Measurements from ENCODE around the gene C19orf25.

Gene C19orf25

DNA sequence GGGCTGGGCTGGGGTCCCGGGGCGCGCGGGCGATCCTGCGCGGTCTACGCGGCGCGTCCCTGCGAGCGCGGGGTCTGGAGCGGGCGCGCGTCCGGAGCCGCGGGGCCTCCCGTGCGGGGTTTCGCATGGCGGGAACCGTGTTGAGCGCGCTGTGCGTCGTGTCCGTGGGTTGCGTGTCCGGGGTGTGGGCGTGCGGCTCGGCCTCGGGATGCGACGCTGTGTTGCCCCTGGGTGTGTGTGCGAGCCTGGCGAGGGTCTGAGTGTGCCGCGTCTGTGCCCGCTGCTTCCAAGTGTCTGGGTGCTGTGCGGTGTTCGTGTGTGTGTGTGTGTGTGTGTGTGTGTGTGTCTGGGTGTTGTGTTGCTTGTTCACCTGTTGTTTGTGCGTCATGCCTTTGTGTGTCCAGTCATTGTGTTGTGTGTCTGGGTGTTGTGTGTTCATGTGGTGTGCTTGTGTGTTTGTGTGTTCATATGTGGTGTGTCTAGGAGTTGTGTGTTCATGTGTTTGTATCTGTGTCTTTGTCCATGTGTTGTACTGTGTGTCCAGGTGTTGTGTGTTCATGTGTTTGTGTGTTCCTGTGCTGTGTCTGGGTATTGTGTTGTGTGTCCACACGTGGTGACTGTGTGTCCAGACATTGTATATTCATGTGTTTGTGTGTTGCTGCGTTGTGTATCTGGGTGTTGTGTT is 45.4 kb upstream of the C19orf25 start:
- no peak for TF ChIP-seq SPI1 (IDR thresholded peaks at IDR 0.05; ENCODE audit: borderline replicate concordance, low read depth)
- TF ChIP-seq POLR2AphosphoS5 (IDR thresholded peaks at IDR 0.05; ENCODE audit: low read depth), result no peak
- TF ChIP-seq, protein P1, sequence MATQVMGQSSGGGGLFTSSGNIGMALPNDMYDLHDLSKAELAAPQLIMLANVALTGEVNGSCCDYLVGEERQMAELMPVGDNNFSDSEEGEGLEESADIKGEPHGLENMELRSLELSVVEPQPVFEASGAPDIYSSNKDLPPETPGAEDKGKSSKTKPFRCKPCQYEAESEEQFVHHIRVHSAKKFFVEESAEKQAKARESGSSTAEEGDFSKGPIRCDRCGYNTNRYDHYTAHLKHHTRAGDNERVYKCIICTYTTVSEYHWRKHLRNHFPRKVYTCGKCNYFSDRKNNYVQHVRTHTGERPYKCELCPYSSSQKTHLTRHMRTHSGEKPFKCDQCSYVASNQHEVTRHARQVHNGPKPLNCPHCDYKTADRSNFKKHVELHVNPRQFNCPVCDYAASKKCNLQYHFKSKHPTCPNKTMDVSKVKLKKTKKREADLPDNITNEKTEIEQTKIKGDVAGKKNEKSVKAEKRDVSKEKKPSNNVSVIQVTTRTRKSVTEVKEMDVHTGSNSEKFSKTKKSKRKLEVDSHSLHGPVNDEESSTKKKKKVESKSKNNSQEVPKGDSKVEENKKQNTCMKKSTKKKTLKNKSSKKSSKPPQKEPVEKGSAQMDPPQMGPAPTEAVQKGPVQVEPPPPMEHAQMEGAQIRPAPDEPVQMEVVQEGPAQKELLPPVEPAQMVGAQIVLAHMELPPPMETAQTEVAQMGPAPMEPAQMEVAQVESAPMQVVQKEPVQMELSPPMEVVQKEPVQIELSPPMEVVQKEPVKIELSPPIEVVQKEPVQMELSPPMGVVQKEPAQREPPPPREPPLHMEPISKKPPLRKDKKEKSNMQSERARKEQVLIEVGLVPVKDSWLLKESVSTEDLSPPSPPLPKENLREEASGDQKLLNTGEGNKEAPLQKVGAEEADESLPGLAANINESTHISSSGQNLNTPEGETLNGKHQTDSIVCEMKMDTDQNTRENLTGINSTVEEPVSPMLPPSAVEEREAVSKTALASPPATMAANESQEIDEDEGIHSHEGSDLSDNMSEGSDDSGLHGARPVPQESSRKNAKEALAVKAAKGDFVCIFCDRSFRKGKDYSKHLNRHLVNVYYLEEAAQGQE (IDR thresholded peaks at IDR 0.05; ENCODE audit: insufficient replicate concordance, low read depth), result no peak
- TF ChIP-seq, protein P2, sequence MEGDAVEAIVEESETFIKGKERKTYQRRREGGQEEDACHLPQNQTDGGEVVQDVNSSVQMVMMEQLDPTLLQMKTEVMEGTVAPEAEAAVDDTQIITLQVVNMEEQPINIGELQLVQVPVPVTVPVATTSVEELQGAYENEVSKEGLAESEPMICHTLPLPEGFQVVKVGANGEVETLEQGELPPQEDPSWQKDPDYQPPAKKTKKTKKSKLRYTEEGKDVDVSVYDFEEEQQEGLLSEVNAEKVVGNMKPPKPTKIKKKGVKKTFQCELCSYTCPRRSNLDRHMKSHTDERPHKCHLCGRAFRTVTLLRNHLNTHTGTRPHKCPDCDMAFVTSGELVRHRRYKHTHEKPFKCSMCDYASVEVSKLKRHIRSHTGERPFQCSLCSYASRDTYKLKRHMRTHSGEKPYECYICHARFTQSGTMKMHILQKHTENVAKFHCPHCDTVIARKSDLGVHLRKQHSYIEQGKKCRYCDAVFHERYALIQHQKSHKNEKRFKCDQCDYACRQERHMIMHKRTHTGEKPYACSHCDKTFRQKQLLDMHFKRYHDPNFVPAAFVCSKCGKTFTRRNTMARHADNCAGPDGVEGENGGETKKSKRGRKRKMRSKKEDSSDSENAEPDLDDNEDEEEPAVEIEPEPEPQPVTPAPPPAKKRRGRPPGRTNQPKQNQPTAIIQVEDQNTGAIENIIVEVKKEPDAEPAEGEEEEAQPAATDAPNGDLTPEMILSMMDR (IDR thresholded peaks at IDR 0.05; ENCODE audit: insufficient read depth, low read length), result no peak
- no peak for TF ChIP-seq GABPA (IDR thresholded peaks at IDR 0.05; ENCODE audit: low read depth)
- H3K4me3 ChIP-seq (replicated peaks; ENCODE audit: insufficient read depth, low read length), result no peak overlapping the region
- no peak for DNase-seq (ENCODE audit: low read depth in 1 of 2, low spot score in 1 of 2)
- no peak overlapping the region for H3K27ac ChIP-seq (replicated peaks)
- peaks cover 22% of the 10 kb centered on the region for H3K27me3 ChIP-seq (ENCODE audit: insufficient read depth, poor library complexity, severe bottlenecking)

DNA sequence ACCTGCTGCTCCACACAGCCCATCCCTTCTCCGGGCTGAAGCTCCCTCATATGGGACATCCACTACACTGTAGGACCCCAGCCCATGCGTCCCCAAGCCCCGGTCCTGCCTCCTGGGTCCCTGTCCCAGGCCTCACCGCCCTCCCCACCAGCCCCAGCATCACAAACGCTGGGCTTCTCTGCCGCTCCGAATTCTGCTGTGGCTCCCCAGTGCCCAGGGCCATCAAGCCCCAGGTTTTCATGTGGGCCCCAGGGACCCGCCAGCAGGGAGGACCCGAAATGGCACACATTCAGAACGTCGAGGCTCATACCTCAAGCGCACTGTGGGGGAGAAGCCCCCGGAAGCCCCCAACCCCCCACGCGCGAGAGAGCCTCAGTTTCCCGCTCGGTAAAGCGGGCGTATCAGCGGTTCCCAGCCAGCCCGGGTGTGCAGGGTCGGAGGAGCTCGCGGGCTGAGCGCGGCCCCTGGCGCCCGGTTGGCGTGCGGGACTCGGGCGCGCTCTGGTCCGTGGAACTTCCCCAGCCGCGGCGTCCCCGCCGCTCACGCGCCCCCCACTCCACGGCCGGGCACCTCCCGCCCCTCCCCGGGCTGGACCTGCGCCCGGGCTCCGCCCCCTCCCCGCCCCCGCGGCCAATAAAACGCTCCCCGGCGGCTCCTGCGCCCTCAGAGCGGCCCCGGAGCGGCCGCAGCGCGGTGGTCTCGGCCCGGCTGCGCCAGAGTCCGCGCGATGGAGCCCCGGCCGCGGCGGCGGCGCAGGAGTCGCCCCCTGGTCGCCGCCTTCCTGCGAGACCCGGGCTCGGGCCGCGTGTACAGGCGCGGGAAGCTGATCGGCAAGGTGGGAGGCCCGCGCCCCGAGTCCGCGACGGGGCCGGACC is 44.6 kb upstream of the C19orf25 start, which contains the start of gene PLK5:
Gene PLK5 (plus strand): TSS at position 666 of the 875 bp plus-strand sequence. CDS start 2,920 bp downstream, outside the sequence.
- no peak within 1 kb of the TSS for H3K4me3 ChIP-seq (replicated peaks; ENCODE audit: insufficient read depth, low read length)
- TF ChIP-seq, protein P2 (IDR thresholded peaks at IDR 0.05; ENCODE audit: insufficient read depth, low read length), result no peak
- TF ChIP-seq SPI1 (IDR thresholded peaks at IDR 0.05; ENCODE audit: borderline replicate concordance, low read depth), result no peak
- TF ChIP-seq POLR2AphosphoS5 (IDR thresholded peaks at IDR 0.05; ENCODE audit: low read depth), result no peak
- TF ChIP-seq, protein P1 (IDR thresholded peaks at IDR 0.05; ENCODE audit: insufficient replicate concordance, low read depth), result no peak
- no peak for TF ChIP-seq GABPA (IDR thresholded peaks at IDR 0.05; ENCODE audit: low read depth)
- DNase-seq (ENCODE audit: low read depth in 1 of 2, low spot score in 1 of 2), result no peak
- peaks cover 22% of the 10 kb centered on the region for H3K27me3 ChIP-seq (ENCODE audit: insufficient read depth, poor library complexity, severe bottlenecking)
- no peak within 1 kb of the TSS for H3K27ac ChIP-seq (replicated peaks)

DNA sequence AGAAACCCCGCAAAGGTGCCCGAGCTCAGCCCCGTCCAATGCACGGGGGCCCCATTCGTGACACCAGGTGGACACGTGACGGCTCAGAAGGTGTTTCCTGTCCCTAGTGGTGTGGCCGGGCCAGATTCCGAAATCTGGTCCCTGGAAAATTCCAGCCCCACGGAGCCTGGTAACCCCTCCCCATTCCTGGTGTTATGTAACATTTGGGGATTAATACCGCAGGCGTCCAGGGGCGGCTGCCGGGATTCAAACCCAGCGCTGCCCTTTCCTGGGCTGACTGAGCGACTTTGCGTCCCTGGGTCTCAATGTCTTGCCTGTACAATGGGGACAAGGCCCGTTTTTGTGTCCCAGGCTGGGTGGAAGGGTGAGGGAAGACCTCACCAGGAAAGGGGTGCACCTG is 43.8 kb upstream of the C19orf25 start:
- Histone ChIP-seq H3K27me3 (ENCODE audit: insufficient read depth, poor library complexity, severe bottlenecking) (peaks cover 22% of the 10 kb centered on the region), H3K27ac (replicated peaks) (no peak overlapping the region), H3K4me3 (replicated peaks; ENCODE audit: insufficient read depth, low read length) (no peak overlapping the region)
- no peak for DNase-seq (ENCODE audit: low read depth in 1 of 2, low spot score in 1 of 2)
- TF ChIP-seq SPI1 (IDR thresholded peaks at IDR 0.05; ENCODE audit: borderline replicate concordance, low read depth), result no peak
- TF ChIP-seq, protein P1 (IDR thresholded peaks at IDR 0.05; ENCODE audit: insufficient replicate concordance, low read depth), result no peak
- TF ChIP-seq POLR2AphosphoS5 (IDR thresholded peaks at IDR 0.05; ENCODE audit: low read depth), result no peak
- TF ChIP-seq GABPA (IDR thresholded peaks at IDR 0.05; ENCODE audit: low read depth), result no peak
- TF ChIP-seq, protein P2 (IDR thresholded peaks at IDR 0.05; ENCODE audit: insufficient read depth, low read length), result no peak
